Neuronal stem cell (in vitro differentiated cells): ENCODE measurements around the gene ZRANB1.

Experiments
- DNase-seq: peaks from one replicate; pipeline ENCODE4 v3.0.0-alpha.2; 2013; ENCODE audit warnings: low spot score
- H2AFZ ChIP-seq: one replicate; pipeline ENCODE4 v1.6.1; 2013; ENCODE audit warnings: mild to moderate bottlenecking, low read length, inconsistent platforms
- H2AK5ac ChIP-seq: 2 replicates; pipeline ENCODE4 v1.6.1; 2013; ENCODE audit warnings: low read depth, mild to moderate bottlenecking, inconsistent platforms, low read length, moderate library complexity, mixed read lengths
- H2BK120ac ChIP-seq: 2 replicates; pipeline ENCODE4 v1.6.1; 2013; ENCODE audit warnings: low read depth, mild to moderate bottlenecking, inconsistent platforms, low read length, moderate library complexity, mixed read lengths
- H2BK12ac ChIP-seq: one replicate; pipeline ENCODE4 v1.6.1; 2013; ENCODE audit warnings: low read length, inconsistent platforms
- H2BK15ac ChIP-seq: 2 replicates; pipeline ENCODE4 v1.6.1; 2013; ENCODE audit warnings: mild to moderate bottlenecking, low read length, inconsistent platforms, mixed read lengths
- H2BK5ac ChIP-seq: one replicate; pipeline ENCODE4 v1.6.1; 2013; ENCODE audit warnings: inconsistent platforms, mild to moderate bottlenecking, low read length, moderate library complexity
- H3K14ac ChIP-seq: one replicate; pipeline ENCODE4 v1.6.1; 2013; ENCODE audit warnings: low read length, inconsistent platforms
- H3K18ac ChIP-seq: 2 replicates; pipeline ENCODE4 v1.6.1; 2013; ENCODE audit warnings: low read length, inconsistent platforms
- H3K23ac ChIP-seq: 2 replicates; pipeline ENCODE4 v1.6.1; 2013; ENCODE audit warnings: low read depth, mild to moderate bottlenecking, mixed read lengths, low read length, inconsistent platforms; ENCODE audit not compliant: poor library complexity
- H3K27ac ChIP-seq: replicated peaks from 3 replicates; pipeline ENCODE4 v1.5.1; 2013; ENCODE audit warnings: low read length, inconsistent platforms
- H3K27me3 ChIP-seq, 3 experiments: 2 replicates each; pipeline ENCODE4 v1.6.1; 2013; ENCODE audit warnings: low read length in 3 of 3, mild to moderate bottlenecking in 2 of 3, inconsistent platforms in 1 of 3, low read depth in 1 of 3, mixed read lengths in 1 of 3, moderate library complexity in 1 of 3; ENCODE audit not compliant: control insufficient read depth in 3 of 3, insufficient read depth in 3 of 3
- H3K36me3 ChIP-seq, 2 donors: replicated peaks in 1 of 2; 2 replicates each; pipeline ENCODE4 v1.6.1; 2013; ENCODE audit warnings: low read length in 2 of 2; ENCODE audit not compliant: control insufficient read depth in 2 of 2, insufficient read depth in 2 of 2
- H3K4ac ChIP-seq: 2 replicates; pipeline ENCODE4 v1.6.1; 2013; ENCODE audit warnings: inconsistent platforms, mild to moderate bottlenecking, low read length, moderate library complexity
- H3K4me1 ChIP-seq, 2 donors: 1 replicate in 1 of 2; 2 replicates in 1 of 2; pipeline ENCODE4 v1.6.1; 2013; ENCODE audit warnings: low read length in 2 of 2, low read depth in 1 of 2; ENCODE audit not compliant: control insufficient read depth in 2 of 2, insufficient read depth in 1 of 2
- H3K4me2 ChIP-seq: one replicate; pipeline ENCODE4 v1.6.1; 2013; ENCODE audit warnings: mild to moderate bottlenecking, low read length, inconsistent platforms; ENCODE audit not compliant: insufficient read depth, poor library complexity, severe bottlenecking
- H3K4me3 ChIP-seq, 2 donors: 2 replicates each; pipeline ENCODE4 v1.5.1; 2013; ENCODE audit warnings: low read length in 2 of 2, mild to moderate bottlenecking in 2 of 2, inconsistent platforms in 1 of 2, moderate library complexity in 1 of 2
- H3K79me1 ChIP-seq: one replicate; pipeline ENCODE4 v1.6.1; 2013; ENCODE audit warnings: low read depth, mild to moderate bottlenecking, inconsistent platforms, low read length, moderate library complexity
- H3K9ac ChIP-seq: one replicate; pipeline ENCODE4 v1.6.1; 2013; ENCODE audit warnings: mild to moderate bottlenecking, low read depth, low read length, inconsistent platforms; ENCODE audit not compliant: poor library complexity
- H3K9me3 ChIP-seq, 2 donors: replicated peaks in 1 of 2; 2 replicates each; pipeline versions ENCODE3 to v1.6.1; 2013; ENCODE audit warnings: low read length in 2 of 2, mild to moderate bottlenecking in 2 of 2, inconsistent platforms in 1 of 2, low read depth in 1 of 2, mixed read lengths in 1 of 2, moderate library complexity in 1 of 2; ENCODE audit not compliant: control insufficient read depth in 2 of 2, insufficient read depth in 1 of 2
- H4K8ac ChIP-seq: one replicate; pipeline ENCODE4 v1.6.1; 2013; ENCODE audit warnings: low read depth, mild to moderate bottlenecking, inconsistent platforms, low read length, moderate library complexity
- H4K91ac ChIP-seq: one replicate; pipeline ENCODE4 v1.6.1; 2013; ENCODE audit warnings: low read length, low read depth, mild to moderate bottlenecking, inconsistent platforms; ENCODE audit not compliant: poor library complexity
- WGBS, 2 donors: extraction: QIAGEN DNeasy Blood & Tissue Kit; methylation state at CpG; one replicate each; pipeline ENCODE4 v1.1.7; 2013; ENCODE audit warnings: missing lambda C conversion rate in 2 of 2, mixed read lengths in 1 of 2; ENCODE audit not compliant: insufficient read length in 2 of 2, insufficient replicate concordance in 1 of 2; ENCODE audit errors: extremely low coverage in 2 of 2; 5-methylcytosine and 5-hydroxymethylcytosine counted together

Gene ZRANB1

GRCh38 chr10:125023862-125024496 lies 82.1 kb downstream of the ZRANB1 start:
- Histone ChIP-seq H2AK5ac (no peak overlapping the region), H2BK15ac (no peak overlapping the region), H3K18ac (no peak overlapping the region), H3K9ac (peak overlapping the region; percentile 66), H3K23ac (peak overlapping the region; percentile 34), H4K8ac (no peak overlapping the region), H3K27me3 (no peaks in the 10 kb centered on the region), H3K14ac (no peak overlapping the region), H2BK5ac (peak overlapping the region; percentile 72), H3K4ac (no peak overlapping the region), H3K4me3 (no peak overlapping the region), H2BK120ac (no peak overlapping the region), H3K36me3 (peaks cover 21 to 80% of the 10 kb centered on the region in 2 donors), H4K91ac (no peak overlapping the region), H2BK12ac (no peak overlapping the region), H3K27ac (no peak overlapping the region), H3K4me1 (peaks cover 0 to 11% of the 10 kb centered on the region in 2 donors), H3K79me1 (peaks cover 41% of the 10 kb centered on the region), H3K9me3 (peaks cover 19 to 24% of the 10 kb centered on the region in 2 donors), H2AFZ (no peak overlapping the region), H3K4me2 (no peak overlapping the region)
- DNase-seq, result no peak
- no CpG with 5 or more reads among the region's 26 CpGs for WGBS, 2 donors

- H3K9ac ChIP-seq, result no peak overlapping the region
- peaks cover 0 to 14% of the 10 kb centered on the region in 2 donors for H3K4me1 ChIP-seq
- H2BK120ac ChIP-seq, result no peak overlapping the region
- H3K27me3 ChIP-seq, result no peaks in the 10 kb centered on the region
- H2BK5ac ChIP-seq, result no peak overlapping the region
- peaks cover 17 to 18% of the 10 kb centered on the region in 2 donors for H3K9me3 ChIP-seq
- no peak overlapping the region for H2BK15ac ChIP-seq
- H2AK5ac ChIP-seq, result no peak overlapping the region
- H3K79me1 ChIP-seq, result peaks cover 39% of the 10 kb centered on the region
- H4K8ac ChIP-seq, result no peak overlapping the region
- H2BK12ac ChIP-seq, result no peak overlapping the region
- no peak overlapping the region for H3K27ac ChIP-seq
- H3K4me2 ChIP-seq, result no peak overlapping the region
- H4K91ac ChIP-seq, result no peak overlapping the region
- H3K36me3 ChIP-seq, result peaks cover 21 to 79% of the 10 kb centered on the region in 2 donors
- H3K4ac ChIP-seq, result no peak overlapping the region
- no peak overlapping the region for H3K23ac ChIP-seq
- no peak overlapping the region for H2AFZ ChIP-seq
- no peak overlapping the region for H3K4me3 ChIP-seq
- no peak for DNase-seq
- WGBS, 2 donors, result 100% methylated on average over 2 of the region's 16 CpGs; no CpG with 5 or more reads in 1 of the 2 donors
- H3K14ac ChIP-seq, result no peak overlapping the region
- H3K18ac ChIP-seq, result no peak overlapping the region
Measured at GRCh38 chr10:125024497-125025234, 82.7 kb downstream of the ZRANB1 start.

DNA sequence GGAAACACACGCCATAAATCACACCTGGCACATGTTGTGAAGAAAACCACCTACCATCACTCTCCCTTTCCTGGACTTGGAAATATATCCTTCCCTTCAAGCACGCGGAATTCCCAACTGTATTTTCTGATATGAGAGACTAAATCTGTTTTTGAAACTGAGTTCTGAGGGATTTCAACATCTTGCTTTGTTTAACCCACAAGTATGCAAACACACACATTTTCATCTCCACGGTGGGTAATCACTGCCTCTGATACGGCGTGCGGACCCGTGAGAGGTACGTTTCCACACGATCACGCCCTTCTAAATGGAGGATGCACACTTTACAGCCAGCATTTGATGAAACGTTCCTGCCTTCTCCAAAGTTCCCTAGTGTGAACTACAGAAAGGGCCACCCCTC lies 83.4 kb downstream of the ZRANB1 start:
- H3K36me3 ChIP-seq, result peaks cover 20 to 79% of the 10 kb centered on the region in 2 donors
- no peak for DNase-seq
- no peaks in the 10 kb centered on the region for H3K27me3 ChIP-seq
- no peak overlapping the region for H4K8ac ChIP-seq
- no peak overlapping the region for H2BK5ac ChIP-seq
- no peak overlapping the region for H4K91ac ChIP-seq
- H3K4ac ChIP-seq, result no peak overlapping the region
- H3K4me1 ChIP-seq, result peaks cover 0 to 15% of the 10 kb centered on the region in 2 donors
- no peak overlapping the region for H2BK120ac ChIP-seq
- peaks cover 10 to 11% of the 10 kb centered on the region in 2 donors for H3K9me3 ChIP-seq
- H3K18ac ChIP-seq, result no peak overlapping the region
- H3K4me2 ChIP-seq, result no peak overlapping the region
- no peak overlapping the region for H3K27ac ChIP-seq
- H3K79me1 ChIP-seq, result peaks cover 38% of the 10 kb centered on the region
- H3K23ac ChIP-seq, result no peak overlapping the region
- H2AFZ ChIP-seq, result no peak overlapping the region
- no CpG with 5 or more reads among the region's 12 CpGs for WGBS, 2 donors
- H3K4me3 ChIP-seq, result no peak overlapping the region
- no peak overlapping the region for H2AK5ac ChIP-seq
- no peak overlapping the region for H2BK15ac ChIP-seq
- no peak overlapping the region for H2BK12ac ChIP-seq
- H3K14ac ChIP-seq, result no peak overlapping the region
- H3K9ac ChIP-seq, result no peak overlapping the region
